KG1 (cell line): ENCODE data around the gene SDHAF1.

Source experiments
- DNase-seq: peaks from one replicate; lab custom pipeline; 2025; lab: John Stamatoyannopoulos, UW

Gene SDHAF1

DNA sequence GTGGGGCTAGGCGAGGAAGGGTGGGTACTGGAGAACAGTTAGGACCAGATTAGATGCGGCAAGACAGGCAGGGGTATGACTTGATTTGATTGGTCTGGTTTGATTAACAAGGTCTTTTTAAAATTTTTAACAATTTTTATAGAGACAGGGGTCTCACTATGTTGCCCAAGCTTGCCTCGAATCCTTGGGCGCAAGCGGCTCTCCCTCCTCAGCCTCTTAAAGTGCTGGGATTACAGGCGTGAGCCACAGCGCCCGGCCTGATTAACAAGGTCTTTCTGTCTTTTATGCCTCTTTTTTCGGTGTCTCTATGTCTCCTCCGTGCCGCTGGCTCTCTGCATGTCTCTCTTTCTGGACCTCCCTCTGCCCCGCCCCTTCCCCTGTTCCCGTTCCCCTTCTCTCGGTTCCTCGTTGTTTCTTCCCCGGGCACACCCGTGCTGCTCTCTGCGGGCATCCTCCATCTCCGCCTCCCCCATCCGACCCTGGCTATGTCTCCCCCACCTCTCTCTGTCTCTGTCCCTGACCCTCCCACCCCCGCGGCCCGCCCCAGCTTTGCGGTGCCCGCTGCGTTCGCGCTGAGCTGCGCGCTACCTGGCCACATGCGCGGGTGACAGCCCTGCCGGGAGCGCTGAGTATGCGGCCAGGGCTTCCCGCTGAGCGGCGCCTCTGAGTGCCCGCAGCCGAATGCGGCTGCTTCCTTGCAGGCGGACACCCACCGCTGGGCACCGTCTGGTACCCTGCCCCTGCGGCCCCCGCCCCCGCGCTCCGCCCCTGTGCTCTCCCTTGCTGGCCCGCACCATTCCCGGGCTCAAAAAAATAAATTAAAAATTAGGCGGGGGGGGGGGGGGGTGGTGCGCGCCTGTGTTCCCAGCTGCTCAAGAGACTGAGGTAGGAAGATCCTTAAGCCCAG lies 8.1 kb upstream of the SDHAF1 start:
- DNase-seq, result no peak

- no peak for DNase-seq
These were observed 7.5 kb upstream of the SDHAF1 start for GRCh38 chr19:35987571-35987896.

GRCh38 chr19:35988824-35989223 lies 6.2 kb upstream of the SDHAF1 start:
- DNase-seq, result no peak

GRCh38 chr19:35990156-35990555 lies 4.8 kb upstream of the SDHAF1 start:
- DNase-seq, result no peak

DNA sequence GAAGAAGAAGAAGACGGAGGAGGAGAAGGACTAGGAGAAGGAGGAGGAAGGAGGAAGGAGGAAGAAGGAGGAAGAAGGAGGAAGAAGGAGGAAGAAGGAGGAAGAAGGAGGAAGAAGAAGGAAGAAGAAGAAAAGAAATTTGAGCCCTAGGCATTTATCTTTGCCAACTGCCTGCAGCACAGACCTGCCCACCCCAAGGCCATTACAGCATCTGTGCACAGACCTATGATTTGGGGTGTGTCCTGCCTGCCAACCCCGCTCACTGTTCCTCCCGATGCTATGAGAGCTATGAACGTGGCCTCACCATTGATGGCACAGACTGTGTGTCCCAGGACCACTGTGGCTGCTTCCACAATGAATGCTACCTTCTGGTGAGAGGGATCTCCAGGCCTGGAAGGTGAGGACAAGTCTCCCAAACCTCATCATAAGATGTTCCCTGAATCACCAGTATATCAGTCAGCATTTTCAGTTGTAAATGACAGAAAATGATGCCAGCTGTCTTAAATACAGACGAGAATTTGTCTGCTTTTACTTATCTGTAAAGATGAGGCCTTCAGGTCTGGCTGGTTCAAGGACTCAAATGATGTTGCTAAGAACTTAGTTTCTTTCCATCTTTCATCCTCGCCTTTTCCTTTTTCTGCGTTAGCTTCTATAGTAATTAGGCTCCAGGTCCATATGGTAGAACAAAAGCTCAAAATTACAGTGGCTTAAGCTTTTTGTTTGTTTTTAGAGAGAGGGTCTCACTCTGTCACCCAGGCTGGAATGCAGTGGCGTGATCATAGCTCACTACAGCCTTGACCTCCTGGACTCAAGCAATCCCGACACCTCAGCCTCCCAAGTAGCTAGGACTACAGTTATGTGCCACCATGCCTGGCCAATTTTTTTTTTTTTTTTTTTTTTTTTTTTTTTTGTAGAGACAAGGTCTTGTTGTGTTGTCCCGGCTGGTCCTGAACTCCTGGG lies 3.9 kb upstream of the SDHAF1 start:
- no peak for DNase-seq

GRCh38 chr19:35991731-35992450 lies 3.1 kb upstream of the SDHAF1 start:
- no peak for DNase-seq

DNA sequence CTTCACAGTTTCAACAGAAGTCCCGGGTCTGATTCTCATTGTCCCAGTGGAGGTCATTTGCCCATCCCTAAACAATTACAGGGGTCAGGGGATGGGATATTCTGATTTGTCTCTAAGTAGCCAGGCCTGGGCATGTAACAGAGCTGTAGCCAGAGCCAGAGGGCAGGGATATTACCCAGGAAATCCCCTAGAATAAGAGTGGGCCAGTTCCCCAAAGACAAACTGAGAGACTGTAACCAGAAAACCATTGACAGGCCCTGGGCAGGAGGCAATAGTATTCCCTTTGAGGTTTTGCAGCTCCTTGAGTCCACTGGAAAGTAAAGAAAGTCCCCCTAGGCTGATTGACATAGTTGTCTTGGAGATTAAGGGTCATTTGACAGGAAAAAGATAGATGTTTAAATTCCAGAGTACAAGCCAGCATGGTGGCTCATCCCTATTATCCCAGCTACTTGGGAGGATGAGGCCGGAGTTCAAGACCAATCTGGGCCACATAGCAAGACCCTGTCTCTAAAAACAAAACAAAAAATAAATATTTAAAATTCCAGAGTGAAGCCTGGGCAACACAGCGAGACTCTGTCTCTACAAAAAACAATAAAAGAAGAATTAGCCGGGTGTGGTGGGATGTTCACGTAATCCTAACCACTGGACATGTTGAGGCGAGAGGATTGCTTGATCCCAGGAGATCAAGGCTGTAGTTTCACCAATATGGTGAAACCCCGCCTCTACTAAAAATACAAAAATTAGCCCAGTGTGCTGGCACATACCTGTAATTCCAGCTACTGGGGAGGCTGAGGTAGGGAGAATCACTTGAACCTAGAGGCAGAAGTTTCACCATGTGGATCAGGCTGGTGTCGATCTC lies 1.9 kb upstream of the SDHAF1 start:
- no peak for DNase-seq

DNA sequence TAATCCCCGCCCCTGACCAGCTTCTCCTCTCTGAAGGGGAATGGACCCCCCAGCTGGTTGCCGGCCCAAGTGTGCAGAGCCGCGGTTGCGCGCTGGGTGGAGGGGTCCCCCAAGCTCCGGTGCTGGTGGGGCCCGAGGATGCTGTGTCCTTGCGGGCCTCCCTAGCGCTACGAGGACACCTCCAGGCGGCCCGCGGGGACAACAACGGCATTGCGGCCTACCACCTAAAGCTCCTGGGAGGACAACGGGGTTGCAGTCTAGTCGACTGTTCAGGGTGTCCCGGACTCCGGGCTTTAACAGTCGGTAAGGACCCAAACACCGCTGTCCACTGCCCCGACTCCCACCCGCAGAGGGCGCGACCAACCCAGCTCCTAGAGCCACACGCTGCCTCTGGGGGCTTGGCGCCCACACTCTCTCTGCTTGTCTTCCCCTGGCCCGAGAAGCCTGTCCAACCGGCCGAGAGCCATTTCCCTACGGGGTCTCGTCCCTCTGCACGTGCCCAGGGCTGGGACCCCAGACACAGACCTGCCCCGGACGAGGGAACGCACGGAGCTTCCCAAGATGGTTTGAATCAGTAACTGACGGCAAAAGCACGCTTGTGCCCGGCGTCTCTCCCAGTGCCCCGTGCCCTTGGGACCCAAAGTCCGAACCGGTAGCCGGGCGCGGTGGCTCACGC lies 927 bp upstream of the SDHAF1 start:
- no peak for DNase-seq

- no peak for DNase-seq
These were observed 1.8 kb downstream of the SDHAF1 start for GRCh38 chr19:35996777-35997176.

DNA sequence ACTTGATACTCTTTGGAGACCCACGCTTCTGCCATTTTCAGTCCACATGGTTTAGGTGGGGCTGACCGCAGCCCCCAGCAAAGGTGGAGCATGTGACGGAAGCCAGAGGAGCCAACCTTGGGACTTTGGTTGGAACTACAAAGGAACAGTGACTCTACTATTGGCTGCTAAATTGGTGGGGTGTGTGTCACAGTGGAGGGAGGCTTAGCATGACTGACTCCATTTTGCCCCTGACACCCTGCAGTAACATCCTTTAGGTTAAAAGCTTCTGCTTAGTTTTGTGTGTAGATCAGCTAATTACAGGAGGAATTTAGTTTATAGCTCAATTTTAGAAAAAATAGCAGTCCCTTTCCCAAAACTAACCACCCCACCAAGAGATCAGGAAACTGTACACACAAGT lies 6.6 kb downstream of the SDHAF1 start:
- no peak for DNase-seq

- DNase-seq, result no peak
These were observed 8.3 kb downstream of the SDHAF1 start for GRCh38 chr19:36003284-36003683.

GRCh38 chr19:36006955-36007354 lies 12.0 kb downstream of the SDHAF1 start:
- no peak for DNase-seq

- DNase-seq, result no peak
These were observed 13.5 kb downstream of the SDHAF1 start, which contains the start of gene SYNE4 for GRCh38 chr19:36008336-36008978. SYNE4 (minus strand) TSS chr19:36008813; CDS start chr19:36008681, 132 bp downstream.

- no peak for DNase-seq
These were observed 14.2 kb downstream of the SDHAF1 start for GRCh38 chr19:36009220-36009619.

GRCh38 chr19:36009633-36010379 lies 14.8 kb downstream of the SDHAF1 start:
- DNase-seq, result no peak

DNA sequence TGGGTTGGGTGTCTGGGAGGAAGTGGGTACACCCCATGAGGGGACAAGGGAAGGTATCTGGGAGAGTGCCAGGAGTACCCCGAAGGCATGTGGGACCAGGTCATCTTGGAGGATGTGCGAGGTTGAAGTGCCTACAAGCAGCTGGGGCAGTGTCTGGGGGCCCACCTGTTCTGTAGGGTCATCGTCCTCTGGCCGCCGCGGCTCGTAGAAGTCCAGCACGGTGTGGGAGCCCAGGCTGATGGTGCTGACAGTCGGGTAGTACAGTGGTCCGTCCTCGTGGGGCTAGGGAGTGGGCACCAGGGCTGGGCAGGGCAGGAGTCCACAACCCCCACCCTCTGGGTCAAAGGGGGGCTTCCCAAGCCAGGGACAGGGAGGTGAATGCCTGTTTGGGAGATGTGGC lies 15.4 kb downstream of the SDHAF1 start:
- DNase-seq, result no peak

- DNase-seq, result no peak
These were observed 18.5 kb downstream of the SDHAF1 start for GRCh38 chr19:36013280-36014011.

DNA sequence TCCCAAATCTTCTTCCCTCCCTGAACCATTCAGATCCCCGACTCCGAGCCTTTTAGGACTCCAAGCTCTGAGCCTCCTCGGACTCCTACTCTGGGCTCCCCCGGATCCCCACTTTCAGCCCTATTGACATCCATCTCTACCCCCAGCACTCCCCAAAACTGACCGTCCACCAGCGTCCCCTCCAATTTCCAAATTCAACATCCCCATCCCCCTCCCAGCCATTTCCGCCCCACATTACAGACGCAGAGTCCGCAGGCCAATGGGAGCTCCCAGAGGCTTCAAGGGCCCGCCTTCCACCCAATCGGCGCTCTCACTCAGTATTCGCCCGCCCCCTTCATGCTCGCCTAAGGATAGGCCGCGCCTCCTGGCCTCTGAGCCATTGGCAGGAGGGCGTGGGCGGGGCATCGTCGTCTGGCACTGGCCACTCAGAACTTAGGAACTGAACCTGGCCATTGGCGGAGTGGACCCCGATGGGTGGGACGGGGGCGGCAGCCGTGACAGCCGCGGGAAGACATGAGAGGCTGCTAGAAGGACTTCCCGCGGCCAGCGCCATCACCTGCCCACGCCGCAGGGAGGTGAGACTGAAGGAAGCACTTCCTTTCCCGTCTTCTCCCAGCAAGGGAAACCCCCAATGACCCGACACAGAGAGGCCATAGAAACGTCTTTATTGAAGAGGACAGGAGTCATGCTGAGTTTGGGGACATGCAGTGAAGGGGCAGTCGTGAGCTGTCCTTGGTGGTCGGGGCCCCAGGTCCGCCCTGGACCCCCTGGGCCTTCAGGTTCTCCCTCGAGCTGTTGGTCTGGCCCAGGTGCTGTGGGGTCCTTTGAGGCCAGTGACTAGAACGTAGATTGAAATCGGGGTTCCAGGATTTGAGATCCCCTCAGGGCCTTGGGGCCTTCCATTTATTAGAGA lies 19.3 kb downstream of the SDHAF1 start, which contains the start of gene ALKBH6:
Gene ALKBH6, minus strand, starts transcription at position 202 of the 913 bp plus-strand sequence. CDS start 816 bp downstream, outside the sequence.
- peak; percentile 93 for DNase-seq
